ENCODE data around the gene FUT3.
"Not testable (repeated sequence)": the region's sequence is repeated elsewhere in the genome, so short reads cannot be mapped to it uniquely, and the experiment has no call there.

Gene FUT3

DNA sequence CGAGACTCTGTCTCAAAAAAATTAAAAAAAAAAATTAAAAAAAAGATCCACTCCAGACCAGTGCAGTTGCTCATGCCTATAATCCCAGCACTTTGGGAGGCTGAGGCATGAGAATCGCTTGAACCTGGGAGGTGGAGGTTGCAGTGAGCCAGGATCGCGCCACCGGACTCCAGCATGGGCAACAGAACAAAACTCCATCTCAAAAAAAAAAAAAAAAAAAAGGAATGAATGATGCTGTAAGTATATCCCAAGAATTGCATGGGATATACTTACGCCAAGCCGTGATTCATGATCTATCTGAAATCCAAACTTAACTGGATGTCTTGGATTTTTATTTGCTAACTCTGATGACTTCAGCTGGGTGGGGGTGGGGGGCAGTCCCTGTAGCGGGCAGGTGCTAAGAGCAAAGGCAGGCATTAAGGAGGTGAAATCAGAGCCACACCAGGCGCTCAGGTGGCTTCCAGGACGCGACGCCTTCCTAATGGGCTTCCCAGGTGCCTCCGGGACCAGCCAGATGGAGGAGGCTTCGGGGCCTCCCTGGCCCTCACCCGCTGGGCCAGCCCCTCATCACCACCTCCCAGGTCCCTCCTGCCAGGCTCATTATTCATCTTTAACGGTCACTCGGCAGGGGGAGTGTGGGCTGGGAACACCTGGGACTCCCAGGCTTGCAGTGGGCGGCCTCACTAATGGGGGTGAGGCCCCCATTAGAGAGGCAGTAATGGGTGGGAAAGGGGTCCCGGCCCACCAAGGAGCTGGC is 30.5 kb upstream of the FUT3 start:
- DNase-seq (ENCODE audit: low read depth) = no peak

DNA sequence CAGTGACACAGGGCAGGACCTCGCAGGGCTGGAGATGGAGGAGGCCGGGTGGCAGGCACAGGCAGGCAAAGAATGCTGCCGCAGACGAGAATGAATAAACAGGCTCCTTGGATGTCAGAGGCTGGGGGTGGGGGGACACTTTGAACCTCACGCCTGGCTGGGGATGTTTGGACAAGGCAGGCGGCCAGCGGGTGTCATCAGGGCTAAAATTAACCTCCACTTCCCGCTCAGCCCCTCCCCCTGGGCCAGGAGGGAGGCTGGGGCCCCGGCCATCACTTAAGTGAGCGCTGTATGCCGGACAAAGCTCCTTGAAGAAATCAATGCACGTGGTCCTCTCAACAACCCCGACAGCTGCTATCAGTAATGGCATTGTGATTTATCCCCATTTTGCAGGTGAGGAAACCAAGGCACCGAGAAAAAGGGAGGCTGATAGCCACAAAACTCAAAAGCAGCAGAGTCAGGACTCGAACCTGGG is 29.4 kb upstream of the FUT3 start:
- peak; percentile 36 for DNase-seq (ENCODE audit: low read depth)

DNA sequence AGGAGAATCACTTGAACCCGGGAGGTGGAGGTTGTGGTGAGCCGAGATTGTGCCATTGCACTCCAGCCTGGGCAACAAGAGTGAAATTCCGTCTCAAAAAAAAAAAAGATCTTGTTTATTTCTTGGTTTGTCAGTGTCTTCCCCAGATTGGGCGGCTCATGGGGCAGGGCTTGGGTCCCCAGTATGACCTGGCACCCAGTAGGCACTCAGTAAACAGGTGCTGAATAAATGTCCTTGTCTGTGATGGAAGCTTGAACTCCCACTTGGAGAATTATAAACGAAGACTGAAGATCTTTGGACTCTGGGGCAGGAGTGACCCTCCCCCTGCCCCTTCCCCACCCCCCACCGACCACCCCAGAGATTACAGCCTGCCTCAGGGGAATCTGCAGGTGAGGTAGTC is 28.9 kb upstream of the FUT3 start:
- DNase-seq (ENCODE audit: low read depth) = no peak

DNA sequence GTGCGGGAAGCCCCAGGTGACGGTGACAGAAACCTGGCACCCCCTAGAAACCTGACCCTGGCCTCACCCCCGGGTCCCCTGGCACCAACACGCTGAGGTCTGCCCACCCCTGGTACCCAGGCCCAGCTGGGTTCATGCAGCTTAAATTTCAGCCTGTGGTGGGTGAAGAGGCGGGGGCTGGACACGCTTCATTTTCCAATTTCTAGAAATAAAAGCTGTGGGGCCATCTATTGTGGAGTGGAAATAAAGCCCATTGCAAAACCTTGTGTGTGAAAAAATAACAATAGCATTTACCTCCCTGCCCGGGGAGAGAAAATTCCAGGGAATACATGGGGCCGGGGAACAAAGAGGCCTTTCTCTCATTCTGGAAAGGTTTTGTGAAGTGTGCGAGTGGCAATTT is 26.6 kb upstream of the FUT3 start:
- no peak for DNase-seq (ENCODE audit: low read depth)

DNA sequence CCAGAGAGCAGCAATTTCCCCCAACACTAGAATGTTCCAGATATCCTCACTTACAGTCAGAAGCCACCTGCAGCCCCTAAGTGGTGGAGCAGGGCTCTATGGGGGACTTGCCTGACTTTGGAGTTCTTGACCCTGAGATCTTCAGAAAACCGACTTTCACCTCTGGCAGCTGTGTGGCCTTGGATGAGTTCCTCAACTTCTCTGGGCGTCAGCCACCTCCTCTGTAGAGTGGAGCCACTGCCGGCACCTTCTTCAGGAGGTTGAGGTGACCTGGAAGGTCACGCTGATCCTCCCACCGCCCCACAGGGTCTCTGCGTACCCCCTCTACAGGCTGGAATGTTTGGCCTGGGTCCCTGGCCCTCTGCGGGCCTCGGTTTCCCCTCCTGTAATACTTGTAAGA is 26.2 kb upstream of the FUT3 start:
- DNase-seq (ENCODE audit: low read depth) = no peak

DNA sequence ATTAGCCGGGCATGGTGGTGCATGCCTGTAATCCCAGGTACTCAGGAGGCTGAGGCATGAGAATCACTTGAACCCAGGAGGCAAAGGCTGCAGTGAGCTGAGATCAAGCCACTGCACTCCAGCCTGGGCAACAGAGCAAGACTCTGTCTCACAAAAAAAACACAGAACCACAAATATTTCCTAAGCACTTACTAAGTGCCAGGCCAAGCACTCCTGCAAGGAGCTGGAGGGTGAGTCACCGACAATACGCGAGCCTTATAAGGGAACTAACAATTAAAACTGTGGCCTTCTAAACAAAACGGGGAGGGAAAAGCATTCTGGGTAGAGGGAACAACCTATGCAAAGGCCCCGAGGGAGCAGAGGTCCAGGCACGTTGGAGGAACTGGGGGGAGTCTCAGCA is 23.2 kb upstream of the FUT3 start:
- not testable (repeated sequence) for DNase-seq (ENCODE audit: low read depth)

DNA sequence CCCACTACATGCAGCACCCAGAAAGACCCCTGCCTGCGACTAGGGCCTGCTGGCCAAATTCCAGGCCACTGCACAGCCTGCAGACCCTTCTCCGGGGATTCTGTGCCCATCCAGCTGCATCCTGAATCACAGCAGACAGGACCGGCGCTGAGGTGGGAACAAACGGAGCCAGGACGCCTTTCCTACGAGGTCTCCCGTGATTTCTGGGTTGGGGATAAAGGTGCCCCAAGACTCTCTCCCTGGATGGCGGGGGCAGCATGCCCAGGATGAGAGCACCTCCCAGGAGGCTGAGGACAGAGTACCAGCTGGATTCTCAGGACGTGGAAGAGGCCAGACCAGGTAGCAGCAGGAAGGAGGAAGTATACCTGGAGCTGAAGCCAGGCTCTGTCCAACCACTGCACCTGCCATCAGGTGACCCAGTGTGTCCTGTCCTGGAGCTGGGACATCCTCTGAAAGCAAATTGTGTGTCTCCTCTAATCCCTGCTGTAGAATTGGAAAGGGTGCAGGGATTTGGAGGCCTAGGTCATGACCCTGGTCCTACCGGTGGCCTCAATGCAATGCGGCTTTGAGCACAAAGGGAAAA is 22.5 kb upstream of the FUT3 start:
- DNase-seq (ENCODE audit: low read depth) = no peak

DNA sequence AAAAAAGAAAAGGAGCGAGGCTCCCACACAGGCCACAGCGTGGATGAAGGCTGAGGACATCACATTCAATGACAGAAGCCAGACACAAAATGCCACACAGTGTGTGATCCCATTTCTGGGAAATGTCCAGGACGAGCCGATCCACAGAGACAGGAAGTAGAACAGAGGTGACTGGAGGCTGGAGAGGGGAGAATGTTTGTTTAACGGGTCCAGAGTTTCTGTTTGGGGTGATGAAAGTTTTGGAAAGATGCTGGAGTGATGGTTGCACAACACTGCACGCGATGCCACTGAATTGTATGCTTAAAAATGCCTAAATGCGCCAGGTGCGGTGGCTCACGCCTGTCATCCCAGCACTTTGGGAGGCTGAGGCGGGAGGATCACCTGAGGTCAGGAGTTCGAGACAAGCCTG is 19.7 kb upstream of the FUT3 start:
- DNase-seq (ENCODE audit: low read depth) = no peak

DNA sequence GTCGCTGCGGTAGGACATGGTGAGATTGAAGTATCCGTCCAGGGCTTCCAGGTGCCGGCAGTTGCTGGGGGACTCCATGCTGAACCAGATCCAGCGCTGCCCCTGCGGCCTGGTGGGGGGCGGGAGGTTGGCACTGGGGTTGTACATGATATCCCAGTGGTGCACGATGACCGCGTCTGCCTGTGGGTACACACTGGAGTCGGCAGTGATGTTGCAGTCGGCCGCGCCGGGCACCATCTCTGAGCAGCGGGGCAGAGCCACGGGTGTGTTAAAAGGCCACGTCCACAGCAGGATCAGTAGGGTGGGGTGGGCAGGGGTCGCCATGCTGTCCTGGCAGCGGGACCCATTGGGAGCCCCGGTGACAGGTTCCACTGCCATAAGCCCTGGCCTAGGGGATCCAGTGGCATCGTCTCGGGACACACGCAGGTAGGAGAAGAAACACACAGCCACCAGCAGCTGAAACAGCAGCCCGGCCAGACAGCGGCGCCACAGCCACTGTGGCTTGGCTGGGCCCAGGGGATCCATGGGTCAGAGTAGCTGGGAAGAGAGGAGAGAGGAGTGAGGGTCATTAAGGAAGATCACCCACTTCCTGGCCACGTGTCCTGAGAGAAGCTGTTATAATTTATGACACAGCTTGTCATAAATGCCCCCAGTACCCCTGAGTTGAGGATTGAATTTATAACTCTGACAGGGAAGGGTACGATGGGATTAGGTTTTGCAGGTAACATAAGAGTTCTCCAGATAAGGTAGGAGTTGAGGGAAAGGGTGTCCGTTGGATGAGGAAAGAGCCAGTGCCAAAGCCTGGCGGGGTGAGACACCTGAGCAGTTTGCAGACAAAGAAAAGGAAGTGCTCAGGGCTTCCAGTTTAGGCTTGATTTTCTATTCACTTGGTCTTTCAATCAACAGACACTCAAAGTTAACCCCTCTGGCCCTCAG is 16.2 kb upstream of the FUT3 start:
- no peak for DNase-seq (ENCODE audit: low read depth)

DNA sequence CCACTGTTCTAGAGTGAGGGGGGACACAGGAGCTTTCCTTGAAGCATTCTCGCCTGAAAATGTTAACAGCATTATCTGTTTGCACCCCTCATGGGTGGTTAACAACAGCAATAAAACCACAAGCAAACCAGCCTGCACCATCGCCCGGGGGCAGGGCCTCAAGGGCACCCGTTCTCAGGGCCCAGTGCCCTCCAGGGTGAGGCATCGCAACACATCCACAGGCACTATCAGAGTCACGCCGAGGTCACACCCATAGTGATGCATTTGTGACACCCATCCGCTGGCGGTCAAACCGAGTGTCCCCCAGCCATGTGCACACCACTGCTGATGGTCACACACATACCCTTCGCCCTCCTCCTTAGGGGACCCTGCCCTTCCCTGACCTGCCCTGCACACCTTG is 14.5 kb upstream of the FUT3 start:
- no peak for DNase-seq (ENCODE audit: low read depth)

DNA sequence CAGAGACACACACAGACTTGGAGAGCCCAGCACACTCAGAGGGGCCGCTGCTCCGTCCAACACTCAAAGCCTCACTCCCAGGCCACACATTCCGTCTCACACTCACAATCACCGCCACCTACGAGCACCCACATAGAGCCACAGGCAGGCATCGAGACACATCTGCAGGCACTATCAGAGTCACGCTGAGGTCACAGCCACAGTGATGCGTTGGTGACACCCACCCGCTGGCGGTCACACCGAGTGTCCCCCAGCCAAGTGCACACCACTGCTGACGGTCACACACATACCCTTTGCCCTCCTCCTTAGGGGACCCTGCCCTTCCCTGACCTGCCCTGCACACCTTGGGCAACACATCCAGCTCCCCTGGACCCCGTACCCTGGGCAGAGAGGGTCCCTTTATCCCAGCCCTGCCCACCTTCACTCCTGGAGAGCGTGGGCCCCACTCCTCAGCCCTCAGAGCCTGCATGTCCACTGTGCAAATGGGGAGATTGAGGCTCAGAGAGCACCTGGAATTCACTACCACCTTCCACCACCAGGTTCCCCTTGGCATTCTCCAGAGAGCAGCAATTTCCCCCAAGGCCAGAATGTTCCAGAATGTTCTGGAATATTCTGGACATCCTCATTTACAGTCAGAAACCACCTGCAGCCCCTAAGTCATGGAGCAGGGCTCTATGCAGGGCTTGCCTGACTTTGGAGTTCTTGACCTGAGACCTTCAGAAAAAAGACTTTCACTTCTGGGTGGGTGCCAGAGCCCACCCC is 13.7 kb upstream of the FUT3 start:
- no peak for DNase-seq (ENCODE audit: low read depth)

DNA sequence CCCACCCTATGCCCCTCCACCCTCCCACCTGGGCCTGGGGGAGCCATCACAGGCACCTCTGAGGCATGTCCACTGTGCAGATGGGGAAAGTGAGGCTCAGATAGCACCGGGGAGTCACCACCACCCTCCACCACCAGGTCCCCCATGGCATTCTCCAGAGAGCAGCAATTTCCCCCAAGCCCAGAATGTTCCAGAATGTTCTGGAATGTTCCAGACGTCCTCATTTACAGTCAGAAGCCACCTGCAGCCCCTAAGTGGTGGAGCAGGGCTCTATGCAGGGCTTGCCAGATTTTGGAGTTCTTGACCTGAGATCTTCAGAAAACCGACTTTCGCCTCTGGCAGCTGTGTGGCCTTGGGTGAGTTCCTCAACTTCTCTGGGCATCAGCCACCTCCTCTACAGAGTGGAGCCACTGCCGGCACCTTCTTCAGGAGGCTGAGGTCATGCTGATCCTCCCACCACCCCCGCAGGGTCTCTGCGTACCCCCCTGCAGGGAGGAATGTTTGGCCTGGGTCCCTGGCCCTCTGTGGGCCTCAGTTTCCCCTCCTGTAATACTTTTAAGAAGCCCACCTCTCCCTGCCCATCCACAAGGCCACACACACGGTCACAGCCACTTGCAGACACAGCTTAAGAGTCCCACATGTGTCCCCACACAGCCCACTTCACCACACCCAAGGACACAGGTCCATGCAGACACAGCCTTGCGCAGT is 12.9 kb upstream of the FUT3 start:
- no peak for DNase-seq (ENCODE audit: low read depth)

DNA sequence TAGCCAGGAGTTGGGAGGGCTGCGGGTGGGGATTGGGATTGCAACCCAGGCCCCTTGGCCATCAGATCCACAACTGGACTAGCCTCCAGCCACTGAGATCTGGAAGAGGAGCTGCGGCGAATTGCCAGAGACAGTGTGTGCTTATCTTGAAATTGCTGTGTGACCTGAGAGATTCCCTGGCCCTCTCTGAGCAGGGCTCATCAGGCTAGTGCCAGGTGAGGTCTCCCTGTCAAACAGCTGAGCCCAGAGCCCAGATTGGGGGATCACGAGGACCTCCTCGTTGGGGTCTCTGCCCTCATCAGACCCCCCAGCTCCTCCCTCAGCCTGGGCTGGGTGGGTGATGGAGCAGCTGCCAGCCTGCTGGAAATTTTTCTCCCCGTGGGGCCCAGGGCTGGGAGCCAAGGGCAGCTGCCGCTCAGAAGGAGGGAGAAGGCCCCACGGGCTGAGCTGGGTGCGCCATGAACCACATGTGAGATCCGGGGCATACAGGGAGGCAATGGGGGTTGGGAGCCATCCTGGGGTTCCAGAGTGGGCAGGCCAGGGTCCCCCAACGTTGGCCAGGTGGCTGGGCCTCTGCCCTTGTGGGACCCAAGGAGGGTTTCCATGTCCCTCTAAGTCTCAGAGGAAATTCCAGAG is 11.9 kb upstream of the FUT3 start:
- DNase-seq (ENCODE audit: low read depth) = no peak

DNA sequence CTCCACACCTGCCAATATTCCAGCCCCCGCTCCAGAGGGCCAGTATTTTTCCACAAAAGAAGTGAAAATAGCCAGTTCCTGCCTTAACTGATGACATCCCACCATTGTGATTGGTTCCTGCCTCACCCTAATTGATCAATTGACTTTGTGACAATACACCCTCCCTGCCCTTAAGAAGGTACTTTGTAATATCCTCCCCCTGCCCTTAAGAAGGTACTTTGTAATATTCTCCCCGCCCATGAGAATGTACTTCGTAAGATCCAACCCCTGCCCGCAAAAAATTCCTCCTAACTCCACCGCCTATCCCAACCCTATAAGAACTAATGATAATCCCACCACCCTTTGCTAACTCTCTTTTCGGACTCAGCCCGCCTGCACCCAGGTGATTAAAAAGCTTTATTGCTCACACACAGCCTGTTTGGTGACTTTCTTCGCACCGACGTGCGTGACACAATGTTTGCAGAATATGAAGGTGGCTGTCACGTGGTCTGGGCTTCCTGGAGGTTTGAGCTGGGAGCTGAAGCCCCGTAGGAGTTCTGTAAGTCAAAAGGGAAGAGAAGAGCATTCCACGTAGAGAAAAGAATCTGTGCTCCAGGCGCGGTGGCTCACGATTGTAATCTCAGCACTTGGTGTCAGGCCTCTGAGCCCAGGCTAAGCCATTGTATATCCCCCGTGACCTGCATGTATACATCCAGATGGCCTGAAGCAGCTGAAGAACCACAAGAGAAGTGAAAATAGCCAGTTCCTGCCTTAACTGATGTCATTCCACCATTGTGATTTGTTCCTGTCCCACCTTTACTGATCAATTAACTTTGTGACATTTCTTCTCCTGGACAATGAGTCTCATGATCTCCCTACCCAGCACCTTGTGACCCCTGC is 6.2 kb upstream of the FUT3 start:
- no peak for DNase-seq (ENCODE audit: low read depth)

DNA sequence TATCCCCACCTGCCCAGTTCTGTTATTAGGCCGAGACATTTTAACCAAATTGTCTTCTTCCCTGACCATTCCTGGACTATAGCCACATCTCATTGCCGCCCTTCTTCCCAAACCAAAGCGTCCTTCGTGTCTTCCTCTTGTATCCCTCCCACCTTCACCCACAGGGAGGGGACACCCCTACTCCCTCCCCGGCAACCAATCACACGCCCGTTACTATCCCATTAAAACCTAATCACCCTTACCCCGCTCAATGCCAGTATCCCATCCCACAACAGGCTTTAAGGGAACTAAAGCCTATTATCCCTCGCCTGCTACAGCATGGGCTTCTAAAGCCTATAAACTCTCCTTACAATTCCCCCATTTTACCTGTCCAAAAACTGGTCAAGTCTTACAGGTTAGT is 3.9 kb upstream of the FUT3 start:
- not testable (repeated sequence) for DNase-seq (ENCODE audit: low read depth)

DNA sequence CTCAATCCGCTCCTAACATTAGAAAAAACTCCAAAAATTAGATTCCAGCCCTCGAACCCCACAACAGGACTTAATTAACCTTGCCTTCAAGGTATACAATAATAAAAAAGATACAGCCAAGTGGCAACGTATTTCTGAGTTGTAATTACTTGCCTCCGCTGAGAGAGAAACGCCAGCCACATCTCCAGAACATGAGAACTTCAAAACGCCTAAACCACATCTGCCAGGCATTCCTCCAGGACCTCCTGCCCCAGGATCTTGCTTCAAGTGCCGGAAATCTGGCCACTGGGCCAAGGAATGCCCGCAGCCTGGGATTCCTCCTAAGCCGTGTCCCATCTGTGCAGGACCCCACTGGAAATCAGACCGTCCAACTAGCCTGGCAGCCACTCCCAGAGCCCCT is 2.9 kb upstream of the FUT3 start:
- DNase-seq (ENCODE audit: low read depth) = peak; percentile 2

DNA sequence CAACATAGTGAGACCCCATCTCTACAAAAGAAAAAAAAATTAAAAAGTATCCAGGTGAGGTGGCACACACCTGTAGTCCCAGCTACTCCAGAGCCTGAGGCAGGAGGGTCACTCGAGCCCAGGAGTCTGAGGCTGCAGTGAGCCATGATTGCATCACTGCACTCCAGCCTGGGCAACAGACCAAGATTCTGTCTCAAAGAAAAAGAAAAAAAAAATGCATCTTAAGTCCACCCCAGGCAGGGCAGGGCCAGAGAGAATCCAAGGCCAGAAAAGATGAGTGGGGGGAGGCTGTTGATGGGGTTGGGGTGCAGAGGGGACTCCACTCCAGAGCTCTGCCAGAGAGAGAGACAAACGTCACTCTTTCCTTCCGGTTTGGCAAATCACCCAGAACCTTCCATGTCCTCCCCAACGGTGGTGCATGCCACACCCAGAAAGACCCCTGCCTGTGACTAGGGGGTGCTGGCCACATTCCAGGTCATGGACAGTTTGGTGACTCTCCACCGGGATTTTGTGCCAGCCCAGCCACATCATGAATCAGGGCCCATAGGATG is 431 bp downstream of the FUT3 start:
- peak; percentile 47 for DNase-seq (ENCODE audit: low read depth)

DNA sequence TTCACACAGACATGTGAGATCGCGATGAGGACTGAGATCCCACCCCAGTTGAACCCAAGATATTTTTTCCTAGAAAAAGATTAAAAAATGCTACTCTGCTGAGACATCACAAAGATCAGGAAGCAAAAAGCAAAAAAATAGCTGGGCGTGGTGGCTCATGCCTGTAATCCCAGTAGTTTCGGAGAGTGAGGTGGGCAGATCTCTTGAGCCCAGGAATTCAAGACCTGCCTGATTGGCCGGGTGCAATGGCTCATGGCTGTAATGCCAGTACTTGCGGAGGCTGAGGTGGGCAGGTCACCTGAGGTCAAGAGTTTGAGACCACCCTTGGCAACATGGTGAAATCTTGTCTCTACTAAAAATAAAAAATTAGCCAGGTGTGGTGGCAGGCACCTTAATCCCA is 1.1 kb downstream of the FUT3 start:
- DNase-seq (ENCODE audit: low read depth) = no peak

DNA sequence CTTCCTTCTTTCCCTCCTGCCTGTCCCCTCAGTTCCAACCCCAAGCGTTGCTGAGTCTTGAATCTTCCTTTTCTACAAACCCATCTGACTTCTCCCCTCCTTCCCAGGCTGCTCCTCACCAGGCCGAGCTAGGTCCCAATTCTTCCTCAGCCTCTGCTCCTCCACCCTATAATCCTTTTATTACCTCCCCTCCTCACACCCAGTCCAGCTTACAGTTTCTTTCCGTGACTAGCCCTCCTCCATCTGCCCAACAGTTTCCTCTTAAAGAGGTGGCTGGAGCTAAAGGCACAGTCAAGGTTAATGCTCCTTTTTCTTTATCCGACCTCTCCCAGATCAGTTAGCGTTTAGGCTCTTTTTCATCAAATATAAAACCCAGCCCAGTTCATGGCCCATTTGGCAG is 2.6 kb downstream of the FUT3 start:
- DNase-seq (ENCODE audit: low read depth) = not testable (repeated sequence)

DNA sequence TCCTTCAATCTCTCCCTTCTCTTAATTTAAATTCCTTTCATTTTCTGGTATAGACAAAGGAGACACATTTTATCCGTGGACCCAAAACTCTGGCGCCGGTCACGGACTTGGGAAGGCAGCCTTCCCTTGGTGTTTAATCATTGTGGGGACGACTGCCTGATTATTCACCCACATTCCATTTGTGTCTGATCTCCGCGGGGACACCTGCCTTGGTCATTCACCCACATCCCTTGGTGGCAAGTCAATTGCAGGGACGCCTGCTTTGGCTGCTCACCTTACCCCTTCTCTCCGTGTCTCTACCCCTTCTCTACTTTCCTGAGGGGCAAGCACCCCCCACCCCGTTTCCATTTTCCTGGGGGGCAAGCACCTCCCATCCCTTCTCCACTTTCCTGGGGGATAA is 3.4 kb downstream of the FUT3 start:
- DNase-seq (ENCODE audit: low read depth) = not testable (repeated sequence)

Data from stromal cell of bone marrow (primary cell).